Measurements from ENCODE around the gene HERPUD2.
A peak's percentile ranks its signal among the peaks of the same experiment; 100 is the strongest.

HERPUD2 gene

GRCh38 chr7:35694784-35695472 lies at the start of gene HERPUD2:
TSS of gene HERPUD2 (minus strand) at chr7:35695135. CDS start at chr7:35694330, 805 bp downstream.
- peak; percentile 62 for DNase-seq (ENCODE audit: low read depth, low spot score)

GRCh38 chr7:35738889-35739288 lies 44.0 kb upstream of the HERPUD2 start:
- DNase-seq (ENCODE audit: low read depth, low spot score) = no peak

- no peak for DNase-seq (ENCODE audit: low read depth, low spot score)
Observed at GRCh38 chr7:35736725-35737124, 41.8 kb upstream of the HERPUD2 start.

- DNase-seq (ENCODE audit: low read depth, low spot score) = no peak
Observed at GRCh38 chr7:35735396-35735795, 40.5 kb upstream of the HERPUD2 start.

GRCh38 chr7:35734001-35734483 lies 39.1 kb upstream of the HERPUD2 start:
- DNase-seq (ENCODE audit: low read depth, low spot score) = no peak

GRCh38 chr7:35731349-35731748 lies 36.4 kb upstream of the HERPUD2 start:
- DNase-seq (ENCODE audit: low read depth, low spot score) = no peak

- DNase-seq (ENCODE audit: low read depth, low spot score) = no peak
Observed at GRCh38 chr7:35729061-35729783, 34.3 kb upstream of the HERPUD2 start.

- DNase-seq (ENCODE audit: low read depth, low spot score) = no peak
Observed at GRCh38 chr7:35728412-35729060, 33.6 kb upstream of the HERPUD2 start.

- no peak for DNase-seq (ENCODE audit: low read depth, low spot score)
Observed at GRCh38 chr7:35727571-35727970, 32.6 kb upstream of the HERPUD2 start.

- no peak for DNase-seq (ENCODE audit: low read depth, low spot score)
Observed at GRCh38 chr7:35726654-35727053, 31.7 kb upstream of the HERPUD2 start.

GRCh38 chr7:35725280-35725680 lies 30.3 kb upstream of the HERPUD2 start:
- DNase-seq (ENCODE audit: low read depth, low spot score) = no peak

GRCh38 chr7:35723011-35723410 lies 28.1 kb upstream of the HERPUD2 start:
- DNase-seq (ENCODE audit: low read depth, low spot score) = no peak

- no peak for DNase-seq (ENCODE audit: low read depth, low spot score)
Observed at GRCh38 chr7:35722054-35722849, 27.3 kb upstream of the HERPUD2 start.

- no peak for DNase-seq (ENCODE audit: low read depth, low spot score)
Observed at GRCh38 chr7:35721288-35721687, 26.4 kb upstream of the HERPUD2 start.

GRCh38 chr7:35720849-35721248 lies 25.9 kb upstream of the HERPUD2 start:
- no peak for DNase-seq (ENCODE audit: low read depth, low spot score)

GRCh38 chr7:35720032-35720431 lies 25.1 kb upstream of the HERPUD2 start:
- DNase-seq (ENCODE audit: low read depth, low spot score) = no peak

GRCh38 chr7:35718047-35718446 lies 23.1 kb upstream of the HERPUD2 start:
- no peak for DNase-seq (ENCODE audit: low read depth, low spot score)

GRCh38 chr7:35717516-35717915 lies 22.6 kb upstream of the HERPUD2 start:
- DNase-seq (ENCODE audit: low read depth, low spot score) = no peak

GRCh38 chr7:35717013-35717412 lies 22.1 kb upstream of the HERPUD2 start:
- DNase-seq (ENCODE audit: low read depth, low spot score) = no peak

- no peak for DNase-seq (ENCODE audit: low read depth, low spot score)
Observed at GRCh38 chr7:35716038-35716803, 21.3 kb upstream of the HERPUD2 start.

- DNase-seq (ENCODE audit: low read depth, low spot score) = no peak
Observed at GRCh38 chr7:35714862-35715261, 19.9 kb upstream of the HERPUD2 start.

Data from smooth muscle cell of the brain vasculature (primary cell).